IMR-90 (cell line): ENCODE data around the gene CEP57L1. TPM values are rescaled to one million over a fixed set of nuclear protein-coding genes. Genes with fewer than 3 reads are reported as not detected.

Experiments
- ATAC-seq: fragments of 200-7000 bp; cut with Tn5 transposase; 2 replicates; pipeline ENCODE4 v1.9.1; 2020; ENCODE audit warnings: low read depth, mild to moderate bottlenecking, moderate library complexity
- BruUV-seq: library from RNA; stranded (reverse); fragments of 400-500 nt; replicated peaks from 2 replicates; lab custom pipeline; 2021; lab: Mats Ljungman, UMichigan
- CTCF ChIA-PET: fragments of 300-600 bp; formaldehyde crosslinking; extraction: SDS; loops from one replicate; lab custom pipeline; 2021; ENCODE audit warnings: antibody characterized with exemption; lab: Yijun Ruan, JAX
- POLR2A ChIA-PET: fragments of 300-600 bp; sonication (Branson Sonifier 250); formaldehyde crosslinking; loops from one replicate; lab custom pipeline; 2022; ENCODE audit warnings: antibody characterized with exemption; ENCODE audit not compliant: unreplicated experiment; lab: Charles Lee
- DNase-seq: peaks from one replicate; pipeline ENCODE4 v3.0.0; 2013
- H2AFZ ChIP-seq: replicated peaks from 2 replicates; pipeline ENCODE3; 2013; ENCODE audit warnings: low read length, mild to moderate bottlenecking; ENCODE audit not compliant: poor library complexity
- H2AK5ac ChIP-seq: 2 replicates; pipeline ENCODE4 v1.6.1; 2013; ENCODE audit warnings: low read depth, low read length, inconsistent platforms
- H2AK9ac ChIP-seq: replicated peaks from 2 replicates; pipeline ENCODE3; 2013; ENCODE audit warnings: mild to moderate bottlenecking, low read depth, low read length, moderate library complexity; ENCODE audit not compliant: poor library complexity
- H2BK120ac ChIP-seq: 2 replicates; pipeline ENCODE4 v1.6.1; 2013; ENCODE audit warnings: low read depth, low read length, inconsistent platforms
- H2BK15ac ChIP-seq: 3 replicates; pipeline ENCODE4 v1.6.1; 2013; ENCODE audit warnings: low read depth, low read length, inconsistent platforms
- H2BK20ac ChIP-seq: 2 replicates; pipeline ENCODE4 v1.6.1; 2013; ENCODE audit warnings: low read depth, mild to moderate bottlenecking, inconsistent platforms, low read length, moderate library complexity
- H2BK5ac ChIP-seq: 2 replicates; pipeline ENCODE4 v1.6.1; 2013; ENCODE audit warnings: mild to moderate bottlenecking, low read depth, low read length, inconsistent platforms; ENCODE audit not compliant: poor library complexity, severe bottlenecking
- H3K14ac ChIP-seq: replicated peaks from 2 replicates; pipeline ENCODE4 v1.6.1; 2013; ENCODE audit warnings: low read depth, low read length, inconsistent platforms
- H3K18ac ChIP-seq: 2 replicates; pipeline ENCODE4 v1.6.1; 2013; ENCODE audit warnings: low read depth, low read length, control low read depth
- H3K23ac ChIP-seq: 2 replicates; pipeline ENCODE4 v1.6.1; 2013; ENCODE audit warnings: low read depth, low read length, inconsistent platforms
- H3K27ac ChIP-seq: 2 replicates; pipeline ENCODE4 v1.5.1; 2013; ENCODE audit warnings: mild to moderate bottlenecking, control low read depth, low read length; ENCODE audit not compliant: insufficient read depth
- H3K27me3 ChIP-seq: 2 replicates; pipeline ENCODE4 v1.6.1; 2013; ENCODE audit warnings: low read length; ENCODE audit not compliant: control insufficient read depth, insufficient read depth
- H3K36me3 ChIP-seq: 2 replicates; pipeline ENCODE4 v1.6.1; 2013; ENCODE audit warnings: low read length, mixed read lengths; ENCODE audit not compliant: control insufficient read depth, insufficient read depth
- H3K4ac ChIP-seq: 2 replicates; pipeline ENCODE4 v1.6.1; 2013; ENCODE audit warnings: low read depth, low read length, inconsistent platforms
- H3K4me1 ChIP-seq: 2 replicates; pipeline ENCODE4 v1.6.1; 2013; ENCODE audit warnings: low read length, mixed read lengths; ENCODE audit not compliant: control insufficient read depth, insufficient read depth
- H3K4me2 ChIP-seq: 2 replicates; pipeline ENCODE4 v1.6.1; 2013; ENCODE audit warnings: low read depth, mild to moderate bottlenecking, control low read depth, low read length, moderate library complexity
- H3K4me3 ChIP-seq: 2 replicates; pipeline ENCODE4 v1.5.1; 2013; ENCODE audit warnings: low read depth, mild to moderate bottlenecking, control low read depth, low read length, moderate library complexity; ENCODE audit not compliant: insufficient read depth
- H3K56ac ChIP-seq: 2 replicates; pipeline ENCODE4 v1.6.1; 2013; ENCODE audit warnings: low read length, inconsistent platforms; ENCODE audit not compliant: insufficient read depth; ENCODE audit errors: extremely low read depth
- H3K79me1 ChIP-seq, 2 experiments: 2 replicates each; pipeline ENCODE4 v1.6.1; 2013; ENCODE audit warnings: low read length in 2 of 2, inconsistent platforms in 1 of 2, low read depth in 1 of 2
- H3K9ac ChIP-seq: 2 replicates; pipeline ENCODE4 v1.6.1; 2013; ENCODE audit warnings: low read depth, low read length, control low read depth
- H3K9me1 ChIP-seq: 2 replicates; pipeline ENCODE4 v1.6.1; 2013; ENCODE audit warnings: low read length, inconsistent platforms; ENCODE audit not compliant: insufficient read depth
- H3K9me3 ChIP-seq: 2 replicates; pipeline ENCODE4 v1.6.1; 2013; ENCODE audit warnings: low read length; ENCODE audit not compliant: control insufficient read depth, insufficient read depth
- H4K20me1 ChIP-seq: 2 replicates; pipeline ENCODE4 v1.6.1; 2013; ENCODE audit warnings: low read length, inconsistent platforms; ENCODE audit not compliant: insufficient read depth
- H4K5ac ChIP-seq: 2 replicates; pipeline ENCODE4 v1.6.1; 2013; ENCODE audit warnings: mild to moderate bottlenecking, low read depth, low read length, control low read depth
- H4K8ac ChIP-seq, 2 experiments: 2 replicates each; pipeline ENCODE4 v1.6.1; 2013; ENCODE audit warnings: low read depth in 2 of 2, low read length in 2 of 2, control low read depth in 1 of 2, inconsistent platforms in 1 of 2
- H4K91ac ChIP-seq: 2 replicates; pipeline ENCODE4 v1.6.1; 2013; ENCODE audit warnings: low read depth, low read length, inconsistent platforms; ENCODE audit not compliant: insufficient read depth
- BHLHE40 ChIP-seq: fragments of 150-350 bp; IDR thresholded peaks from 2 replicates; pipeline ENCODE4 v1.6.1; 2016; ENCODE audit warnings: mild to moderate bottlenecking, low read depth, low read length
- CEBPB ChIP-seq: IDR thresholded peaks from 2 replicates; pipeline ENCODE4 v1.6.1; 2012; ENCODE audit warnings: low read depth, low read length, improper control_type of control experiment
- CHD1 ChIP-seq: IDR thresholded peaks from 2 replicates; pipeline ENCODE4 v1.6.1; 2012; ENCODE audit warnings: low read depth, low read length, improper control_type of control experiment
- FOS ChIP-seq: fragments of 150-350 bp; IDR thresholded peaks from 2 replicates; pipeline ENCODE4 v1.6.1; 2016; ENCODE audit warnings: low read depth, low read length
- MAFK ChIP-seq: IDR thresholded peaks from 2 replicates; pipeline ENCODE4 v1.6.1; 2012; ENCODE audit warnings: low read depth, low read length, improper control_type of control experiment
- MAZ ChIP-seq: IDR thresholded peaks from 2 replicates; pipeline ENCODE4 v1.6.1; 2012; ENCODE audit warnings: low read depth, mild to moderate bottlenecking, low read length, improper control_type of control experiment, moderate library complexity, borderline replicate concordance
- MXI1 ChIP-seq: IDR thresholded peaks from 2 replicates; pipeline ENCODE4 v1.6.1; 2012; ENCODE audit warnings: low read depth, mild to moderate bottlenecking, low read length, moderate library complexity, borderline replicate concordance
- RAD21 ChIP-seq: IDR thresholded peaks from 2 replicates; pipeline ENCODE4 v1.6.1; 2012; ENCODE audit warnings: low read length, improper control_type of control experiment
- RCOR1 ChIP-seq: IDR thresholded peaks from 2 replicates; pipeline ENCODE4 v1.6.1; 2012; ENCODE audit warnings: mild to moderate bottlenecking, low read length, improper control_type of control experiment; ENCODE audit not compliant: insufficient replicate concordance
- RFX5 ChIP-seq: IDR thresholded peaks from 2 replicates; pipeline ENCODE4 v1.8.0; 2012; ENCODE audit warnings: low read depth, mild to moderate bottlenecking, low read length, moderate library complexity
- SMC3 ChIP-seq: fragments of 150-350 bp; IDR thresholded peaks from 2 replicates; pipeline ENCODE4 v1.6.1; 2016; ENCODE audit warnings: low read depth, mild to moderate bottlenecking, antibody characterized with exemption, low read length, moderate library complexity
- USF2 ChIP-seq: fragments of 150-350 bp; IDR thresholded peaks from 2 replicates; pipeline ENCODE4 v1.6.1; 2017; ENCODE audit warnings: mild to moderate bottlenecking, antibody characterized with exemption, low read length, low read depth
- WGBS, 2 experiments: methylation state at CpG; one replicate each; pipeline versions ENCODE4 v1.1.5 to v1.1.7; 2013; ENCODE audit warnings: missing lambda C conversion rate in 2 of 2; ENCODE audit not compliant: insufficient read length in 1 of 2; ENCODE audit errors: extremely low coverage in 2 of 2; 5-methylcytosine and 5-hydroxymethylcytosine counted together
- dilution Hi-C: fragments of 300-500 bp; cut with HindIII; formaldehyde crosslinking; loops from one replicate; pipeline ENCODE4 v1.14.3; 2018; ENCODE audit warnings: low sequenced_read_pairs; ENCODE audit not compliant: unreplicated experiment
- in situ Hi-C: fragments of 300-500 bp; cut with MboI; formaldehyde crosslinking; loops from 3 replicates; pipeline ENCODE4 v1.14.3; 2019; ENCODE audit warnings: low sequenced_read_pairs, inconsistent platforms, mixed read lengths
- intact Hi-C: fragments of 100-400 bp; cut with micrococcal nuclease; formaldehyde crosslinking; loops from 2 replicates; pipeline ENCODE4 v1.10.0; 2022
- polyA plus RNA-seq, 3 experiments: library from polyadenylated mRNA; depleted of rRNA; stranded (reverse); fragments of >200 nt; gene quantifications; 2 replicates each; pipeline ENCODE4 v1.2.3, GENCODE V29; 2012; ENCODE audit warnings: low replicate concordance in 1 of 3
- total RNA-seq: library from RNA; depleted of rRNA; stranded (reverse); fragments of >200 nt; gene quantifications from 2 replicates; pipeline ENCODE4 v1.2.3, GENCODE V29; 2012

CEP57L1 gene
- total and polyA plus RNA-seq, 2 of the 4 experiments (the other 2 are of a cell fraction): 10.3 to 21.9 TPM

DNA sequence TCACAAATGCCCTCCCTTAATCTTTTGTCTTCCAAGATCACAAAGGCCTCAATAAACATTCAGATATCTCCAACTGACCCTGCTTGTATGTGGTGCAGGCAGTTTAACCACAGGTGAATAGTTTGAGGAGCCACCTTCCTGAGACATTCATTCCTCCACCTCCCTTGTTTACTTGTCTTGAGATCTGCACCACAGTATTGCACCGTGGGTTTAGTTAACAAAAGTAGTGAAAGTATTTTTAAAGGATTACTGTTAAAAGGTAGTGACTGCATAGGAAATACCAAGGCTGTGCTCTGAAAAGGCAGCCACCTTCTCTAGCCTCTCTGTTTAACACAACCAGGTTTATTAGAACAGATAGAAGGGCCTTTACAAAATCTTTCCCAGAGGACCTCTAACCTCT lies 47.1 kb upstream of the CEP57L1 start (continued):
- TF ChIP-seq CHD1 (no peak), USF2 (no peak), RFX5 (no peak), FOS (no peak), MAZ (no peak)

DNA sequence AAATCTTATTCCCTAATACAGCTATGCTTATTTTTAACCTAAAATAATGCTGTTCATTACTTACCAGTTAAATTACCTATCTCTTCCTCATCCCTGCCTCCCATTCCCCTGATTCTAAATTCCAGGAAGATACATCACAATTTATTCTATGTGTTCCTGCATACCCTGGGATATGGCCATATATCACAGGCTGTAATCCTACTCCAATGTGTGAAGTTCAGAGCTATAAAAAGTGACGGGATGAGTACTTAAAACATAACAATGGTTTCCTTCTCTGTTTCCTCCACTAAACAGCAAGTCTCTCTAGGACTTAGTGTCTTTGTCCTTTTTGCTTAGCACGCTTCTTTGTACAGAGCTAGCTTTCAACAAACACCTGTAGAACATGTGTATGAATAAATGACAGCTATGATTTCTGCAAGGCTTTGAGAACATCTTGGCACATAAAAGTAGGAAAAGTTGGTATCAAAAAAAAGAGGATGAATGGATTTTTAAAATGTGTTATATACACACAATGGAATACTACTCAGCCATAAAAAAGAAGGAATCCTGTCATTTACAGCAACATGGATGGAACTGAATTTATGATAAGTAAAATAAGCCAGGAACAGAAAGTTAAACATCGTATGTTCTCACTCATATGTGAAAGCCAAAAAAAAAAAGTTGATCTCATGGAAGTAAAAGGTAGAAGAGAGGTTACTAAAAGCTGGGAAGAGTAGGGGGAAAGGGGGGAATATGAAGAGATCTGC lies 46.5 kb upstream of the CEP57L1 start:
- H3K4me3 ChIP-seq: no peak overlapping the region
- POLR2A ChIA-PET: no interaction called here
- peaks cover 1% of the 10 kb centered on the region; the same call in 1 of the 2 replicates for H3K4me1 ChIP-seq
- no peak overlapping the region for H2BK15ac ChIP-seq
- H3K9me3 ChIP-seq: no peaks in the 10 kb centered on the region
- dilution Hi-C loops (no loop called here), in situ Hi-C loops (no loop called here), intact Hi-C loops (no loop called here)
- H3K14ac ChIP-seq: no peak overlapping the region
- no peak overlapping the region for H3K4me2 ChIP-seq
- ATAC-seq: no peak
- no peak overlapping the region for H2BK120ac ChIP-seq
- no peaks in the 10 kb centered on the region for H3K79me1 ChIP-seq
- peaks cover 5% of the 10 kb centered on the region; the same call in 1 of the 2 replicates for H3K9me1 ChIP-seq
- H4K91ac ChIP-seq: no peak overlapping the region
- DNase-seq: no peak
- H2AK9ac ChIP-seq: no peak overlapping the region
- H4K8ac ChIP-seq: no peak overlapping the region
- TF ChIP-seq MXI1 (no peak), SMC3 (no peak), BHLHE40 (no peak), MAFK (no peak), RFX5 (no peak), RCOR1 (no peak), CEBPB (no peak), USF2 (no peak), RAD21 (no peak)
- H3K4ac ChIP-seq: no peak overlapping the region
- no peak overlapping the region for H4K5ac ChIP-seq
- H3K27ac ChIP-seq: no peak overlapping the region
- no peaks in the 10 kb centered on the region for H4K20me1 ChIP-seq
- no peak overlapping the region for H3K56ac ChIP-seq
- CTCF ChIA-PET: interaction anchor here (0.6 to 1.0 kb wide), 2 partner anchors 156 to 1464 kb away, joined by 3 read pairs; no protein-coding TSS in a partner anchor
- no peak overlapping the region for H2BK5ac ChIP-seq
- H3K23ac ChIP-seq: no peak overlapping the region
- H3K9ac ChIP-seq: no peak overlapping the region
- no peaks in the 10 kb centered on the region for H3K27me3 ChIP-seq
- no peaks in the 10 kb centered on the region for H3K36me3 ChIP-seq
- no peak overlapping the region for H3K18ac ChIP-seq
- no TSS peak for BruUV-seq
- 100% methylated on average over 1 of the region's 3 CpGs; no CpG with 5 or more reads in 1 of the 2 experiments for WGBS, 2 experiments
- H2BK20ac ChIP-seq: no peak overlapping the region
- no peak overlapping the region for H2AK5ac ChIP-seq
- H2AFZ ChIP-seq: no peak overlapping the region
